Ascending aorta (tissue), 2 donors: ENCODE results near the gene CIBAR2. TPM values are rescaled to one million over a fixed set of nuclear protein-coding genes. Genes with fewer than 3 reads are reported as not detected.

Source experiments
- DNase-seq, 2 donors: peaks; one replicate each; pipeline ENCODE4 v3.0.0-alpha.2; 2019; ENCODE audit warnings: low spot score in 2 of 2
- H3K27ac ChIP-seq, 2 donors: fragments of 200-600 bp; sonication (generic); one replicate each; pipeline ENCODE4 v1.5.1; 2016 to 2017; ENCODE audit warnings: mild to moderate bottlenecking in 1 of 2
- H3K27me3 ChIP-seq: fragments of 200-600 bp; sonication (generic); one replicate; pipeline ENCODE4 v1.5.1; 2017
- H3K36me3 ChIP-seq, 2 donors: fragments of 200-600 bp; sonication (generic); one replicate each; pipeline ENCODE4 v1.5.1; 2016
- H3K4me1 ChIP-seq, 2 donors: fragments of 200-600 bp; sonication (generic); one replicate each; pipeline ENCODE4 v1.5.1; 2016 to 2017; ENCODE audit warnings: mild to moderate bottlenecking in 1 of 2
- H3K4me3 ChIP-seq, 2 donors: fragments of 200-600 bp; sonication (generic); one replicate each; pipeline ENCODE4 v1.5.1; 2016 to 2017; ENCODE audit warnings: mild to moderate bottlenecking in 1 of 2
- H3K9me3 ChIP-seq, 2 donors: fragments of 200-600 bp; sonication (generic); one replicate each; pipeline ENCODE4 v1.5.1; 2016
- CTCF ChIP-seq, 3 experiments: fragments of 200-600 bp in 2 of 3; fragments of 450-650 bp in 1 of 3; sonication (generic) in 2 of 3; IDR thresholded peaks; one replicate each; pipeline ENCODE4 v1.5.1; 2016 to 2019; ENCODE audit warnings: antibody characterized with exemption in 3 of 3, mild to moderate bottlenecking in 1 of 3, moderate library complexity in 1 of 3
- intact Hi-C: fragments of 100-400 bp; cut with DNase I; formaldehyde crosslinking; loops from one replicate; pipeline ENCODE4 v1.15.1; 2023
- total RNA-seq: library from RNA; depleted of rRNA; stranded (reverse); fragments of >200 nt; gene quantifications from one replicate; pipeline ENCODE4 v1.1.0, GENCODE V29; 2016

The CIBAR2 gene
- total RNA-seq, 1 donor from 2014 or later, result not detected

- peak in 1 of 2 donors; percentile 85 for DNase-seq
- no peaks in the 10 kb centered on the region for H3K36me3 ChIP-seq
- peak overlapping the region; percentile 77 to 92 for H3K27ac ChIP-seq
- TF ChIP-seq CTCF (IDR thresholded peaks at IDR 0.05), result no peak
- intact Hi-C loops, result loop anchor here (2.0 to 10.0 kb wide), 3 partner anchors 21 to 385 kb away; no protein-coding TSS in a partner anchor
- H3K4me1 ChIP-seq, result peaks cover 18 to 43% of the 10 kb centered on the region in 2 donors
- no peaks in the 10 kb centered on the region for H3K9me3 ChIP-seq
- H3K27me3 ChIP-seq, result no peaks in the 10 kb centered on the region
- H3K4me3 ChIP-seq, result no peak overlapping the region
These were observed 17.8 kb upstream of the CIBAR2 start for GRCh38 chr16:85129876-85130704.

GRCh38 chr16:85128079-85128837 lies 16.0 kb upstream of the CIBAR2 start:
- no peak overlapping the region for H3K4me3 ChIP-seq
- intact Hi-C loops, result loop anchor here (5.0 to 10.0 kb wide), 2 partner anchors 109 to 387 kb away; no protein-coding TSS in a partner anchor
- no peaks in the 10 kb centered on the region for H3K9me3 ChIP-seq
- no peak for DNase-seq
- H3K36me3 ChIP-seq, result no peaks in the 10 kb centered on the region
- H3K27ac ChIP-seq, result peak overlapping the region in 1 of 2 donors; percentile 27
- peaks cover 19 to 56% of the 10 kb centered on the region in 2 donors for H3K4me1 ChIP-seq
- TF ChIP-seq CTCF (IDR thresholded peaks at IDR 0.05), result no peak
- no peaks in the 10 kb centered on the region for H3K27me3 ChIP-seq

GRCh38 chr16:85127379-85127723 lies 15.1 kb upstream of the CIBAR2 start:
- Histone ChIP-seq H3K36me3 (no peaks in the 10 kb centered on the region), H3K27me3 (no peaks in the 10 kb centered on the region), H3K9me3 (no peaks in the 10 kb centered on the region), H3K4me3 (no peak overlapping the region), H3K4me1 (peaks cover 19 to 57% of the 10 kb centered on the region in 2 donors), H3K27ac (peak overlapping the region; percentile 88 to 94)
- intact Hi-C loops, result loop anchor here (5.0 to 10.0 kb wide), 2 partner anchors 110 to 387 kb away; no protein-coding TSS in a partner anchor
- DNase-seq, result no peak
- no peak for TF ChIP-seq CTCF (IDR thresholded peaks at IDR 0.05)

- Histone ChIP-seq H3K4me3 (peak overlapping the region in 1 of 2 donors; percentile 9), H3K9me3 (no peaks in the 10 kb centered on the region), H3K27ac (peak overlapping the region; percentile 88 to 94), H3K4me1 (peaks cover 19 to 57% of the 10 kb centered on the region in 2 donors), H3K27me3 (no peaks in the 10 kb centered on the region), H3K36me3 (no peaks in the 10 kb centered on the region)
- DNase-seq, result peak in 1 of 2 donors; percentile 90
- TF ChIP-seq CTCF (IDR thresholded peaks at IDR 0.05), result no peak
- intact Hi-C loops, result loop anchor here (5.0 to 10.0 kb wide), 2 partner anchors 110 to 388 kb away; no protein-coding TSS in a partner anchor
These were observed 14.6 kb upstream of the CIBAR2 start for GRCh38 chr16:85126705-85127378.

- DNase-seq, result no peak
- TF ChIP-seq CTCF (IDR thresholded peaks at IDR 0.05), result no peak
- peak overlapping the region; percentile 88 to 94 for H3K27ac ChIP-seq
- H3K9me3 ChIP-seq, result no peaks in the 10 kb centered on the region
- peaks cover 19 to 57% of the 10 kb centered on the region in 2 donors for H3K4me1 ChIP-seq
- no peaks in the 10 kb centered on the region for H3K27me3 ChIP-seq
- H3K36me3 ChIP-seq, result no peaks in the 10 kb centered on the region
- intact Hi-C loops, result loop anchor here (5.0 to 10.0 kb wide), 2 partner anchors 111 to 388 kb away; no protein-coding TSS in a partner anchor
- H3K4me3 ChIP-seq, result no peak overlapping the region
These were observed 14.1 kb upstream of the CIBAR2 start for GRCh38 chr16:85126394-85126704.
